ENCODE results near the gene NUP160.
A peak's percentile ranks its signal among the peaks of the same experiment; 100 is the strongest.
"Not testable (repeated sequence)": the region's sequence is repeated elsewhere in the genome, so short reads cannot be mapped to it uniquely, and the experiment has no call there.

NUP160 gene

GRCh38 chr11:47847892-47848699 lies at the start of gene NUP160:
TSS of gene NUP160 (minus strand) at chr11:47848350. CDS start at chr11:47848318, 32 bp downstream.
- DNase-seq = peak; percentile 94

DNA sequence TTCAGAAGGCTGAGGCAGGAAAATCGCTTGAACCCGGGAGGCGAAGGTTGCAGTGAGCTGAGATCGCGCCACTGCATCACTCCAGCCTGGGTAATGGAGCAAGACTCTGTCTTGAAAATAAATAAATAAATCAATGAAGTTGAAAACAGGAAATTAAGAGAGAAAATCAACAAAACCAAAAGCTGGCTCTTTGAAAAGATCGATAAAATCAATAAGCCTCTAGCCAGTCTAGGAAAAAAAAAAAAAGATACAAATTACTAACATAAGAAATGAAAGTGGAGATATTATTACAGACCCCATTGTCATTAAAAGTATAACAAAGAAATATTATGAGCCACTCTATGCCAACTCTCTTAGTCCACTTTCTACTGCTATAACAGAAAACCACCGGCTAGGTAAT lies 48.0 kb upstream of the NUP160 start:
- DNase-seq = no peak

DNA sequence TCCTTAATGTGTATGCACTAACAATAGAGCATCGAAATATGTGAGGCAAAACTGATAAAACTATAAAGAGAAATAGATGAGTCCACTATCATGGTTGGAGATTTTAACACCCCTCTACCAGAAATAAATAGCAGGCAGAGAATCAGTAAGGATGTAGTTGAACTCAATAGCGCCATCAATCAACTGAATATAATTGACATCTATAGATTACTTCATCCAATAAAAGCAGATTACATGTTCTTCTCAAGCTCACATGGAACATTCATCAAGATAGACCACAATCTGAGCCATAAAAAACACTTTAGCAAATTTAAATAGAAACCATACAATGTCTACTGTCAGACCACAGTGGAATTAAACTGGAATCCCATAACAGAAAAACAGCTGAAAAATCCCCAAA lies 46.9 kb upstream of the NUP160 start:
- no peak for DNase-seq

DNA sequence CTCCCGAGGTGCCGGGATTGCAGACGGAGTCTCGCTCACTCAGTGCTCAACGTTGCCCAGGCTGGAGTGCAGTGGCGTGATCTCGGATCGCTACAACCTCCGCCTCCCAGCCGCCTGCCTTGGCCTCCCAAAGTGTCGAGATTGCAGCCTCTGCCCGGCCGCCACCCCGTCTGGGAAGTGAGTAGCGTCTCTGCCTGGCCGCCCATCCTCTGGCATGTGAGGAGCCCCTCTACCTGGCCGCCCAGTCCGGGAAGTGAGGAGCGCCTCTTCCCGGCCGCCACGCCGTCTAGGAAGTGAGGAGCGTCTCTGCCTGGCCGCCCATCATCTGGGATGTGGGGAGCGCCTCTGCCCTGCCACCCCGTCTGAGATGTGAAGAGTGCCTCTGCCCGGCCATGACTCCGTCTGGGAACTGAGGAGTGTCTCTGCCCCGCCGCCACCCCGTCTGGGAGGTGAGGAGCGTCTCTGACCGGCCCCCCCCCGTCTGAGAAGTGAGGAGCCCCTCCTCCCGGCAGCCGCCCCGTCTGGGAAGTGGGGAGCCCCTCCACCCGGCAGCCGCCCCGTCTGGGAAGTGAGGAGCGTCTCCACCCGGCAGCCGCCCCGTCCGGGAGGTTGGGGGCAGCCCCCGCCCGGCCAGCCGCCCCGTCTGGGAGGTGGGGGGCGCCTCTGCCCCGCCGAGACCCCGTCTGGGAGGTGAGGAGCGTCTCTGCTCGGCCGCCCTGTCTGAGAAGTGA lies 44.6 kb upstream of the NUP160 start:
- DNase-seq = not testable (repeated sequence)

GRCh38 chr11:47891886-47892285 lies 43.7 kb upstream of the NUP160 start:
- DNase-seq = no peak

GRCh38 chr11:47889714-47890441 lies 41.7 kb upstream of the NUP160 start:
- no peak for DNase-seq

DNA sequence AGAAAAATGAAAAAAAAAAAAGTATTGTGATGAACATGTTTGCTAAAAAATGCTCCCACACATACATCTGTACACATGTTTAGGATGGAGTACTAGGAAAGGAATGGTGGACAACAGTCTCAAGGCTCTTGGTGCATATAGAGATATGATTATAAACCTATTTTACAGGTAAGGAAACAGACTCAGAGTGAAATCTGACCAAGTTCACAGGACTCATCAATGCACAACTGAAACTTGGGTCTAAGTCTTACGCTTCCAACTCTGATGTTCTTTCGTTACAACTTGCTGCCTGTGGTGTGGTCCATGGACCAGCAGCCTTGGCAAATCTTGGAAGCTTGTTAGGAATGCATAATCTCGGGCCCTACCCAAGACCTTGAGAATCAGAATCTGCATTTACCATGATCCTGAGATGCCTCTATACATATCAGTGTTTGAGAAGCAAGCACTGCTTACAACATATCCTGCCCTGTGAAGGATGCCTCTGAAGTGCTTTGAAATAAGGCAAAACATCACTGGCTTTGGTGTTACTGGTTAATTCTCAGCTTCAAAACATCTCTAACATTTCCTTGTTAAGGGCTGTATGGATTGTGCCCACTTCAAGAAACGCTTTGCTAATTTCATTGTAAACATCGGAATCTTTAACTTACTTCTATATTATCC lies 39.9 kb upstream of the NUP160 start:
- DNase-seq = no peak

GRCh38 chr11:47886096-47886495 lies 37.9 kb upstream of the NUP160 start:
- DNase-seq = peak; percentile 59

GRCh38 chr11:47882437-47882836 lies 34.3 kb upstream of the NUP160 start:
- not testable (repeated sequence) for DNase-seq

DNA sequence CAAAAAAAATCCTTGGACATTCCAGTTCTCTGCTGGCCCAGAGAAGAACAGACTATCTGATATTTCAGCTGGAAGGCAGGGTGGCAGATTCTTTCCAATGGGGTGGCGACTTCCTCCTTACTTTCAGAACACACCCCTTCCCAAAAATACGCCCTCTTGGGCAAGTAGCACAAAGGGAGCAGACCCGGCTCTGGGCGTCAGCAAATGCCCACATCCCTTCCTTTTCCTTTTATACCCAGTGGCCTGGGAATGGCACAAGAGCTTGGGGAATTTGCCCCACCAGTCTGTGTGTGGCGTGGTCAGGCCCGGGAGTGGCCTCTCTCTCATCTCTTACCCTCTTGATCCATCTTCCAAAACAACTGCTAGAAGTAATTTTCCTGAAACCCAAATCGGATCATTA lies 33.0 kb upstream of the NUP160 start:
- no peak for DNase-seq

DNA sequence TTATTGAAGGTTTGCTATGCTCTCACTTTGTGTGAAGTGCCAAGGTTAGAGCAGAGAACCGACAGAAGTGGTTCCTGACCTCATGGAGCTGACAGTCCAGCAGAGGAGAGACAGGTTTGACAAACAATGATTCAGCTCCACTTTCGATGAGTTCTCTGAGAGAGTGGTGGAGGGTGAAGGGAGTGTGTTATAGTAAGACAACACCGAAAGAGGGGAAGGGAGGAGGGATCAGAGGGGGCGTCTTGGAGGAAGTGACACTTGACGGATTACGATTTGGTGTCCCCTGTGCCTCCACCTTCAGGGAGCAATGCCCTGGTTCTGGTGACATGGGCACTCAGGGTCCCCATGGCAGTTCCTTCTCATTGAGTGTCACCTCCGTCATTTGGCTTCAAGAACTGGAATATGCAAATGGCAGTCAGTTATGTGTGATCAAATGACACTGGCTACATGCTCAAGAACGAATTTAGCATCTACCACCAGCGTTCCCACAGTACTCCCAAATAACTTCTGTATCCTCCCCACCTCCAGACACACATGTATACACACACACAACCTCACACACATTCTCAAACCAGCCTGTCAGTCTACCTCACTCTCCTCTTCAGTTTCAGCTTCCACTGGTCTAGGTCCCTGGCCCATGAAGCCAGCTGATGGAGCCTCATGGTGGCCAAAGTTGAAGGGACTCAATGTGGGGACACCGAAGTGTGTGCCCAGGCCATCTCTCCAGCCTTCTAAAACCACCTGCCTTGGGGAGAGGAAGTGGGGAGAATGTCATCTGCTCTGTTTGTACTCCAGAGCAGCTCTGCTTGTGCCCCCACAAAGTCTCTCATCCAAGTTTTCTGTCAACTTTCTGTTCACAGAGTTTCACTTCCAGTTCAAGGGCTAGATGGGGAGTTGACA lies 31.4 kb upstream of the NUP160 start:
- no peak for DNase-seq

DNA sequence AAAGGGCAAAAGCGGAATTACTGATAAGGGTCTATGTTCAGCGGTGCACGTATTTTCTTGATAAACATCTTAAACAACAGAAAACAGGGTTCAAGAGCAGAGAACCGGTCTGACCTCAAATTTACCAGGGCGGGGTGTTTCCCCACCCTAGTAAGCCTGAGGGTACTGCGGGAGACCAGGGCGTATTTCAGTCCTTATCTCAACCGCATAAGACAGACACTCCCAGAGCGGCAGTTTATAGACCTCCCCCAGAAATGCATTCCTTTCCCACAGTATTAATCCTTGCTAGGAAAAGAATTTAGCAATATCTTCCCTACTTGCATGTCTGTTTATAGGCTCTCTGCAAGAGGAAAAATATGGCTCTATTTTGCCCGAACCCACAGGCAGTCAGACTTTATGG lies 27.7 kb upstream of the NUP160 start:
- not testable (repeated sequence) for DNase-seq

GRCh38 chr11:47870404-47870803 lies 22.3 kb upstream of the NUP160 start:
- no peak for DNase-seq

DNA sequence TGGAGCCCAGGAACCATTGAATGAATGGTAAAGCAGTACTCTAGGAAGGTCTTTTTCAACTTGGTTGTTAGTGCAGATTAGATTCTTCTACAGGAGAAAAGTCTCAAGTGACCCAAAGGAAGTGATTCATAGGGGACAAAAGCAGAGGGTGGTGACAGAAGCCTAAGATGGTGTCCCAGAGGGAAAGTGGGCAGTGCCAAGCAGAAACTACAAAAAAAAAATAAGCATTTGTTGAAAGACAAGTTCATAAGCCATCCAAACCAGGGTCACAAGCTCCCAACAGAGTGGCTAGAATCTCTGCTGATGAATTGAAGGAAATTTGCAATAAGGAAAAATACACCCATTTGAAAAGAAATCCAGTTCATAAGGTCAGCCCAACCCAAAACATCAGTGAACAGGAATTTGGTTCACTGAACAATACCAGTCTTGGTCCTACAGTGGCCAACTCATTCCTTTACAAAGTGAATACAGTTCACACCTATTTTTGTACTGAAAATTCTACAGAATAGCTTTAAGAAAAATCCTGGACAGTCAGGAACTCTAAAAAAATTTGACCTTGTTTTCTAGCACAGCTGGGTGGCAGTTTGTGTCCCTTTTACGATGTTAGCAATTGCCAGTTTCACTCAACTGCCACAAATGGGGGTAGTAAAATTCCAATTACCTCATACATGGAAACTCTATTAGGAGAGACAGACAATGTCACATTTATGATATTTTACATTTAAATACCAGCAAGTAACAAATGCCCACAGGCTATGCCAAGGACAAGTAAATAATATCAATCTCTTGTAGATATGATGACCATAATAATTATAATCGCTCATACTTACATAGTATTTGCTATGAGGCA lies 21.6 kb upstream of the NUP160 start:
- no peak for DNase-seq

DNA sequence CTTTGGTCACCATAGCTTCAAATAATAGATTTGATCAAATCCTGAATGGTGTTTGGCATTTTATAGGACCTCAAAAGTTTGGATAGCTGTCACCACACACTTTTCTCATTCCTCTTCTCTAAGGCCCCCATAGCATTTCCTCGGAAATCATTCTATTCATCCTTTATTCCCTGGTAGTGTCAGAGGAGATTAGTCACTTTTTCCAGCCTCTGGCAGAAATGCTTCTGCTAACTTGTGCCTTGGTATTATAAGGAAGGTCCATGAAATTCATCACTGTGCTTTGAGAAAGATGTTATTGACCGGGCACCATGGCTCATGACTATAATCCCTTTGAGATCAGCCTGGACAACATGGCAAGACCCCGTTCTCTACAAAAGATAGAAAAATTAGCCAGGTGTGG lies 19.7 kb upstream of the NUP160 start:
- no peak for DNase-seq

GRCh38 chr11:47866892-47867291 lies 18.7 kb upstream of the NUP160 start:
- not testable (repeated sequence) for DNase-seq

GRCh38 chr11:47864901-47865300 lies 16.8 kb upstream of the NUP160 start:
- DNase-seq = no peak

GRCh38 chr11:47863898-47864430 lies 15.8 kb upstream of the NUP160 start:
- no peak for DNase-seq

- no peak for DNase-seq
Measured at GRCh38 chr11:47863189-47863897, 15.2 kb upstream of the NUP160 start.

DNA sequence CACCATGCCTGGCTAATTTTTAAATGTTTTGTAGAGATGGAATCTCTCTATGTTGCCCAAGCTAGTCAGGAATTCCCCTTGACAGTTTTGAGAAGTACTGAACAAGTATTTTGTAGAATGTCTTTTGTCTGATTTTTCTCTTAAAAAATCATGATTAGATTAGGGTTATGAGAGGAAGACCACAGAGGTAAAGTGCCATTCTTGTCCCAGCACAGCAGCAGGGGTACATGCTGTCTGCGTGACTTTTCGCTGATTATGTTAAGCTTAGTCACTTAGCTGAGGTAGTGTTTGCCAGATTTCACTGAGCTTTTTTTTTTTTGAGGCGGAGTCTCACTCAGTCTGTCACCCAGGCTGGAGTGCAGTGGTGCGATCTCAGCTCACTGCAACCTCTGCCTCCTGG lies 13.6 kb upstream of the NUP160 start:
- no peak for DNase-seq

Measured in right forelimb (tissue), 1 donor.